Smooth muscle cell (in vitro differentiated cells): ENCODE measurements around the gene A2M. TPM values are rescaled to one million over a fixed set of nuclear protein-coding genes. Genes with fewer than 3 reads are reported as not detected.

ENCODE experiments used
- DNase-seq: peaks from one replicate; lab custom pipeline; 2025; ENCODE audit not compliant: unreplicated experiment; lab: John Stamatoyannopoulos, UW
- H2AFZ ChIP-seq: fragments of 200-600 bp; sonication (generic); 2 replicates; pipeline ENCODE4 v1.6.0; 2016; ENCODE audit warnings: antibody characterized with exemption, low read depth, mild to moderate bottlenecking
- H3F3A ChIP-seq: fragments of 200-600 bp; sonication (generic); 2 replicates; pipeline ENCODE4 v1.6.0; 2017; ENCODE audit warnings: antibody characterized with exemption, low read depth
- H3K27ac ChIP-seq: fragments of 200-600 bp; sonication (generic); 2 replicates; pipeline ENCODE4 v1.5.1; 2016; ENCODE audit warnings: low read depth, mild to moderate bottlenecking
- H3K27me3 ChIP-seq: fragments of 200-600 bp; sonication (generic); 2 replicates; pipeline ENCODE4 v1.6.1; 2016; ENCODE audit warnings: low read depth, mild to moderate bottlenecking
- H3K36me3 ChIP-seq: fragments of 200-600 bp; sonication (generic); 2 replicates; pipeline ENCODE4 v1.5.1; 2016; ENCODE audit warnings: low read depth
- H3K4me1 ChIP-seq: fragments of 200-600 bp; sonication (generic); 2 replicates; pipeline ENCODE4 v1.5.1; 2016; ENCODE audit warnings: low read depth
- H3K4me2 ChIP-seq: fragments of 200-600 bp; sonication (generic); 2 replicates; pipeline ENCODE4 v1.6.0; 2016; ENCODE audit warnings: mild to moderate bottlenecking
- H3K4me3 ChIP-seq: fragments of 200-600 bp; sonication (generic); 2 replicates; pipeline ENCODE4 v1.5.1; 2016; ENCODE audit warnings: mild to moderate bottlenecking
- H3K79me2 ChIP-seq: fragments of 200-600 bp; sonication (generic); 2 replicates; pipeline ENCODE4 v1.6.0; 2016; ENCODE audit warnings: low read depth, mild to moderate bottlenecking
- H3K9ac ChIP-seq: fragments of 200-600 bp; sonication (generic); 2 replicates; pipeline ENCODE4 v1.6.0; 2016; ENCODE audit warnings: low read depth
- H3K9me3 ChIP-seq: fragments of 200-600 bp; sonication (generic); replicated peaks from 2 replicates; pipeline ENCODE4 v1.5.1; 2016; ENCODE audit warnings: low read depth
- H4K20me1 ChIP-seq: fragments of 200-600 bp; sonication (generic); 2 replicates; pipeline ENCODE4 v1.6.0; 2016; ENCODE audit warnings: low read depth
- WGBS: methylation state at CpG from one replicate; pipeline ENCODE4 v1.1.7; 2016; ENCODE audit warnings: low lambda C conversion rate; 5-methylcytosine and 5-hydroxymethylcytosine counted together
- polyA plus RNA-seq: library from polyadenylated mRNA; unstranded; fragments of >200 nt; fragmentation: Nextera tagmentation; extraction: Ambion mirVana; gene quantifications from 2 replicates; pipeline ENCODE4 v1.2.1, GENCODE V29; 2016
- total RNA-seq: library from RNA; depleted of rRNA; stranded (reverse); fragments of >200 nt; gene quantifications from 2 replicates; pipeline ENCODE4 v1.2.3, GENCODE V29; 2014
- TF ChIP-seq, protein P1 (sequence below): fragments of 200-600 bp; sonication (generic); IDR thresholded peaks from 2 replicates; pipeline ENCODE4 v1.5.1; 2017; ENCODE audit warnings: borderline replicate concordance, mild to moderate bottlenecking, antibody characterized with exemption; ENCODE audit not compliant: insufficient read depth, poor library complexity, severe bottlenecking

A2M gene
- total and polyA plus RNA-seq, 2 experiments from 2014 or later = 72.8 to 108 TPM

DNA sequence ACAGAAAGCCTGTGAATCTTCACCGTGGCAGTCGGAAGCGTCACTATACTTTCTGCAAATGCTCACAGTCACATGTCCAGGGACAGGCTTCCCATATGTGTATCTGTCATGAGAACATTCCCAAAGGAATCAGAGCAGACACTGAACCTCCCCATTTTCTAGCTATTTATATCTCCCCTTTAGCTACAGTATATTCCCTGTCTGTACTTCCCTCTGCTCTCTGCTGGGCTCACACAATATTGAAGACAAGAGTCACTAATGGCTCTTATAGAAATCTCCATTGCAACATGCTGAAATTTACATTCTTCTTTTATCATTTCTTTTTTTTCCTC, 8.2 kb downstream of the A2M start:
- Histone ChIP-seq H3K9ac (no peak overlapping the region), H3F3A (no peaks in the 10 kb centered on the region), H3K4me1 (no peaks in the 10 kb centered on the region), H3K36me3 (no peaks in the 10 kb centered on the region), H3K9me3 (no peaks in the 10 kb centered on the region), H2AFZ (no peak overlapping the region), H3K79me2 (no peaks in the 10 kb centered on the region), H3K4me2 (no peak overlapping the region), H3K4me3 (no peak overlapping the region), H4K20me1 (no peaks in the 10 kb centered on the region), H3K27me3 (no peaks in the 10 kb centered on the region), H3K27ac (no peak overlapping the region)
- 95% methylated on average over 3 of the region's 3 CpGs for WGBS
- TF ChIP-seq, protein P1, sequence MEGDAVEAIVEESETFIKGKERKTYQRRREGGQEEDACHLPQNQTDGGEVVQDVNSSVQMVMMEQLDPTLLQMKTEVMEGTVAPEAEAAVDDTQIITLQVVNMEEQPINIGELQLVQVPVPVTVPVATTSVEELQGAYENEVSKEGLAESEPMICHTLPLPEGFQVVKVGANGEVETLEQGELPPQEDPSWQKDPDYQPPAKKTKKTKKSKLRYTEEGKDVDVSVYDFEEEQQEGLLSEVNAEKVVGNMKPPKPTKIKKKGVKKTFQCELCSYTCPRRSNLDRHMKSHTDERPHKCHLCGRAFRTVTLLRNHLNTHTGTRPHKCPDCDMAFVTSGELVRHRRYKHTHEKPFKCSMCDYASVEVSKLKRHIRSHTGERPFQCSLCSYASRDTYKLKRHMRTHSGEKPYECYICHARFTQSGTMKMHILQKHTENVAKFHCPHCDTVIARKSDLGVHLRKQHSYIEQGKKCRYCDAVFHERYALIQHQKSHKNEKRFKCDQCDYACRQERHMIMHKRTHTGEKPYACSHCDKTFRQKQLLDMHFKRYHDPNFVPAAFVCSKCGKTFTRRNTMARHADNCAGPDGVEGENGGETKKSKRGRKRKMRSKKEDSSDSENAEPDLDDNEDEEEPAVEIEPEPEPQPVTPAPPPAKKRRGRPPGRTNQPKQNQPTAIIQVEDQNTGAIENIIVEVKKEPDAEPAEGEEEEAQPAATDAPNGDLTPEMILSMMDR = no peak
- no peak for DNase-seq

DNA sequence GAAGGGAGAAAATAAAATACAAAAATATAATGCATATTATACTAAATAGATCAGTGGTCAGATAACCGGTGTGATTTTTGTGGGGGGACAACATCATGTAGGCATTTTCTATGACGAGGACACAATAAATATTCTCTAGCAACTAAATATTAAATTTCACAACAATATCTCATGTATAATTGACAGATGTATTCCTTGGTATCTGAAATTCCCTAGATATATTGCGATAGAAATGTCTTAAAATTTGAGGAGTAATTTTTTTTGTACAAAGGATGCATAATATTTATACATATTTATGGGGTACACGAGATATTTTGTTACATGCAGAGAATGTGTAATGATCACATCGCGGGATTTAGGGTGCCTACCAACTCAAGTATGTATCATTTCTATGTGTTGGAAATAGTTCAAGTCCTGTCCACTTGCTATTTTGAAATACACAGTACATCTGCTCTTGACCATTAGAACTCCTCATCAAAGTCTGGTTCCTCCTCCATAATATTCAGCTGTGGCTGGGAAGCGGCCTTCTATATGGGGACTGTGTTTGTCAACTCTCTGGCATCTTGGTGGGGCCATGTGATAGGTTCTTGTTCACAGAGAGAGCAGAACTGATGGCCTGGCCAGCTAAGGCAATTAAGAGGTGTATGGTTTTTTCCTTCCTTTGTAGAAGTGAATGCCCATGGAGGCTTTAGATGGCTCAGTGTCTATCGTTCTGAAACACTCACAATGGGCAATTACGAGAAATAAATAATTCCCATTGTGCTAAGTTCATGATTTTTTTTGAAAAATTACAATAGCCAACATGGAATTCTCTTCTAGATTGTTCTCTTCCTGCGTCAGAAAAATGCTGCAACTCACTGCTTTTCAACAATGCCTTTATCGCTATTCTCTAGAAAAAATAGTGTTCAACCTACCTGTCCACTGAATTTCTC, 8.8 kb downstream of the A2M start:
- H3K4me1 ChIP-seq = no peaks in the 10 kb centered on the region
- DNase-seq = no peak
- no peak overlapping the region for H2AFZ ChIP-seq
- H3F3A ChIP-seq = no peaks in the 10 kb centered on the region
- no peak overlapping the region for H3K9ac ChIP-seq
- 95% methylated on average over 11 of the region's 11 CpGs for WGBS
- no peak overlapping the region for H3K4me3 ChIP-seq
- no peak overlapping the region for H3K4me2 ChIP-seq
- no peaks in the 10 kb centered on the region for H3K36me3 ChIP-seq
- H3K27ac ChIP-seq = no peak overlapping the region
- no peaks in the 10 kb centered on the region for H3K27me3 ChIP-seq
- H3K79me2 ChIP-seq = no peaks in the 10 kb centered on the region
- no peaks in the 10 kb centered on the region for H3K9me3 ChIP-seq
- TF ChIP-seq, protein P1 = no peak
- no peaks in the 10 kb centered on the region for H4K20me1 ChIP-seq

DNA sequence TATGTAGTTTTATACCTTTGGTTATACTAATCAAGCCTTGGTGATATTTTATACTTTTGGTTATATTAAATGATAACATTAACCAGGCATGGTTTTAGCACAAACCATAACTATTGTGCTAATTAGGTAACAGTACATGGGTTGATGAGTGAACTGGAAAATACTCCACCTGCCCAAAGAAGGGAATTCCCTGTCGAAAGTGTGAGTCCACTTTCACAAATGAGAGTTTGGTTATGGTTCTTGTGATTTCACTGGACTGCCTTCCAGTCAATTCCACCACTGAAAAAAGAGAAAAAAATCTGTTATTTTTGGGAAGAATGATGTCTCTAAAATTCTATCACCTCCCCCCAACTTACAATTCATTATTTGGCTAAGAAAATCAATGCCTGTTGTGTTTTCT, 9.7 kb downstream of the A2M start:
- H3K27ac ChIP-seq = no peak overlapping the region
- H4K20me1 ChIP-seq = no peaks in the 10 kb centered on the region
- 82% methylated on average over 1 of the region's 1 CpG for WGBS
- TF ChIP-seq, protein P1 = no peak
- H3K9ac ChIP-seq = no peak overlapping the region
- no peaks in the 10 kb centered on the region for H3K79me2 ChIP-seq
- no peaks in the 10 kb centered on the region for H3K9me3 ChIP-seq
- no peak overlapping the region for H3K4me2 ChIP-seq
- no peaks in the 10 kb centered on the region for H3K27me3 ChIP-seq
- no peaks in the 10 kb centered on the region for H3K4me1 ChIP-seq
- no peaks in the 10 kb centered on the region for H3F3A ChIP-seq
- no peaks in the 10 kb centered on the region for H3K36me3 ChIP-seq
- no peak overlapping the region for H2AFZ ChIP-seq
- no peak overlapping the region for H3K4me3 ChIP-seq
- DNase-seq = no peak
